HepG2 (cell line): ENCODE measurements around the gene LRRC42. TPM values are rescaled to one million over a fixed set of nuclear protein-coding genes. Genes with fewer than 3 reads are reported as not detected.

Source experiments
- ARID5B ChIP-seq: IDR thresholded peaks from 2 replicates; pipeline ENCODE4 v1.4.0; 2020; ENCODE audit warnings: mild to moderate bottlenecking, missing genetic modification reagents
- CEBPG ChIP-seq: IDR thresholded peaks from 2 replicates; pipeline ENCODE4 v1.6.1; 2016
- FOXA1 ChIP-seq, 2 experiments: fragments of 450-650 bp in 1 of 2; sonication (generic) in 1 of 2; formaldehyde crosslinking in 1 of 2; IDR thresholded peaks; 2 replicates each; pipeline versions ENCODE4 v1.4.0 to v1.6.1; 2016 to 2020; ENCODE audit warnings: missing genetic modification reagents in 1 of 2
- MTERF4 ChIP-seq: sonication (generic); formaldehyde crosslinking; IDR thresholded peaks from 2 replicates; pipeline ENCODE4 v1.8.0; 2023; ENCODE audit warnings: mild to moderate bottlenecking, missing genetic modification reagents
- NR2F6 ChIP-seq, 2 experiments: IDR thresholded peaks; 2 replicates each; pipeline ENCODE4 v1.6.1; 2016; ENCODE audit warnings: antibody characterized with exemption in 1 of 2, mild to moderate bottlenecking in 1 of 2
- RXRA ChIP-seq: sonication (generic); formaldehyde crosslinking; IDR thresholded peaks from 2 replicates; pipeline ENCODE4 v1.5.1; 2020; ENCODE audit warnings: missing genetic modification reagents
- RXRB ChIP-seq: IDR thresholded peaks from 2 replicates; pipeline ENCODE4 v1.6.1; 2016; ENCODE audit warnings: borderline replicate concordance, missing genetic modification reagents, missing compliant biosample characterization
- SAP130 ChIP-seq: IDR thresholded peaks from 2 replicates; pipeline ENCODE4 v1.6.1; 2016; ENCODE audit warnings: low read depth
- TEAD3 ChIP-seq: optimal IDR thresholded peaks from 2 replicates; pipeline ENCODE3; 2016; ENCODE audit warnings: borderline replicate concordance
- ZFP41 ChIP-seq: sonication (generic); formaldehyde crosslinking; IDR thresholded peaks from 2 replicates; pipeline ENCODE4 v1.4.0; 2020; ENCODE audit warnings: mild to moderate bottlenecking, missing genetic modification reagents, borderline replicate concordance
- ZFP62 ChIP-seq: sonication (generic); formaldehyde crosslinking; IDR thresholded peaks from 2 replicates; pipeline ENCODE4 v1.4.0; 2020; ENCODE audit warnings: missing genetic modification reagents
- ZNF331 ChIP-seq: sonication (generic); formaldehyde crosslinking; IDR thresholded peaks from 2 replicates; pipeline ENCODE4 v1.4.0; 2020; ENCODE audit warnings: missing genetic modification reagents
- ZNF484 ChIP-seq: sonication (generic); formaldehyde crosslinking; IDR thresholded peaks from 2 replicates; pipeline ENCODE4 v1.5.1; 2020; ENCODE audit warnings: mild to moderate bottlenecking, low read depth, missing genetic modification reagents, borderline replicate concordance
- ZNF614 ChIP-seq: IDR thresholded peaks from 2 replicates; pipeline ENCODE4 v1.6.1; 2018; ENCODE audit warnings: missing biosample characterization, missing genetic modification reagents, inconsistent platforms, borderline replicate concordance
- ZUFSP ChIP-seq: sonication (generic); formaldehyde crosslinking; IDR thresholded peaks from 2 replicates; pipeline ENCODE4 v1.9.0; 2021; ENCODE audit warnings: missing genetic modification reagents, mild to moderate bottlenecking, borderline replicate concordance
- polyA plus RNA-seq, 8 experiments: library from polyadenylated mRNA; depleted of rRNA in 3 of 8; stranded (reverse) in 7 of 8; unstranded in 1 of 8; fragments of >200 nt; fragmentation: Illumina TruSeq in 4 of 8; extraction: Trizol in 4 of 8; gene quantifications; 2 replicates each; pipeline versions ENCODE4 v1.2.1 to v1.2.3, GENCODE V29; 2011 to 2016; ENCODE audit warnings: low read depth in 4 of 8, missing spikeins in 1 of 8, mixed read lengths in 1 of 8; ENCODE audit not compliant: insufficient read depth in 1 of 8
- total RNA-seq, 5 experiments: library from RNA; depleted of rRNA; stranded (reverse); fragments of >200 nt; fragmentation: Illumina TruSeq; extraction: Trizol; gene quantifications; 2 replicates each; pipeline ENCODE4 v1.2.3, GENCODE V29; 2016; ENCODE audit warnings: low read depth in 1 of 5

The LRRC42 gene
- total and polyA plus RNA-seq, 2 of the 13 experiments (the other 11 are each of a cell fraction or from before 2014, with no cell fraction given) = 30.6 to 43.6 TPM

- TF ChIP-seq MTERF4 (CRISPR knock-in tag) (no peak), ZNF484 (no peak), ZNF331 (CRISPR knock-in tag) (peak; percentile 72; the same call in 1 of the 2 replicates), TEAD3 (CRISPR knock-in tag) (peak; percentile 91), FOXA1 (IDR thresholded peaks at IDR 0.05) (no peak), FOXA1 (CRISPR knock-in tag; IDR thresholded peaks at IDR 0.05) (peak; percentile 45; the same call in 1 of the 2 replicates), ZNF614 (peak; percentile 84; the same call in 1 of the 2 replicates), ZUFSP (no peak), NR2F6 (IDR thresholded peaks at IDR 0.05) (peak; percentile 48), NR2F6 (CRISPR knock-in tag; IDR thresholded peaks at IDR 0.05) (0 out of 2 replicates have a peak, but pooled peaks have one; percentile 51), RXRA (CRISPR knock-in tag) (peak; percentile 29; the same call in 1 of the 2 replicates), ZFP41 (CRISPR knock-in tag) (no peak), CEBPG (CRISPR knock-in tag) (peak; percentile 10; the same call in 1 of the 2 replicates), RXRB (CRISPR knock-in tag) (peak; percentile 38; the same call in 1 of the 2 replicates), ZFP62 (CRISPR knock-in tag) (no peak), ARID5B (CRISPR knock-in tag) (peak; percentile 63), SAP130 (peak; percentile 50)
These were observed 35.1 kb downstream of the LRRC42 start (continued) for GRCh38 chr1:53981220-53981619.
